Vagina (tissue), 2 donors: Measurements from ENCODE around the gene KRTAP1-1. TPM values are rescaled to one million over a fixed set of nuclear protein-coding genes. Genes with fewer than 3 reads are reported as not detected.

Experiments used
- DNase-seq, 2 donors: peaks; one replicate each; pipeline ENCODE4 v3.0.0-alpha.2; 2017; ENCODE audit errors: extremely low spot score in 2 of 2
- H3K27ac ChIP-seq: fragments of 200-600 bp; sonication (generic); one replicate; pipeline ENCODE4 v1.5.1; 2019
- H3K27me3 ChIP-seq: fragments of 200-600 bp; sonication (generic); one replicate; pipeline ENCODE4 v1.5.1; 2019
- H3K36me3 ChIP-seq, 2 donors: fragments of 200-600 bp; sonication (generic); one replicate each; pipeline ENCODE4 v1.5.1; 2017 to 2019
- H3K4me1 ChIP-seq: fragments of 200-600 bp; sonication (generic); one replicate; pipeline ENCODE4 v1.5.1; 2019
- H3K4me3 ChIP-seq, 2 donors: fragments of 200-600 bp; sonication (generic); 1 replicate in 1 of 2; 2 replicates in 1 of 2; pipeline ENCODE4 v1.5.1; 2016 to 2019
- H3K9me3 ChIP-seq: fragments of 200-600 bp; sonication (generic); one replicate; pipeline ENCODE4 v1.5.1; 2019
- POLR2A ChIP-seq, 2 donors: fragments of 450-650 bp; IDR thresholded peaks; one replicate each; pipeline ENCODE4 v1.6.1; 2017; ENCODE audit warnings: antibody characterized with exemption in 2 of 2, mild to moderate bottlenecking in 2 of 2, moderate library complexity in 2 of 2
- POLR2AphosphoS5 ChIP-seq, 2 donors: sonication (generic); formaldehyde crosslinking; IDR thresholded peaks; one replicate each; pipeline ENCODE4 v1.9.0; 2017; ENCODE audit warnings: antibody characterized with exemption in 2 of 2, mild to moderate bottlenecking in 2 of 2, low read depth in 1 of 2; ENCODE audit not compliant: insufficient read depth in 1 of 2
- intact Hi-C: fragments of 100-400 bp; cut with DNase I; formaldehyde crosslinking; loops from one replicate; pipeline ENCODE4 v1.15.1; 2023
- total RNA-seq: library from RNA; depleted of rRNA; stranded (reverse); fragments of >200 nt; gene quantifications from one replicate; pipeline ENCODE4 v1.2.3, GENCODE V29; 2016
- TF ChIP-seq, protein P1 (sequence below), 3 experiments: fragments of 450-650 bp in 2 of 3; fragments of 200-600 bp in 1 of 3; sonication (generic) in 1 of 3; IDR thresholded peaks; one replicate each; pipeline ENCODE4 v1.5.1; 2017 to 2019; ENCODE audit warnings: antibody characterized with exemption in 3 of 3, mild to moderate bottlenecking in 2 of 3, moderate library complexity in 2 of 3

The KRTAP1-1 gene
- total RNA-seq, 1 donor from 2014 or later = not detected

DNA sequence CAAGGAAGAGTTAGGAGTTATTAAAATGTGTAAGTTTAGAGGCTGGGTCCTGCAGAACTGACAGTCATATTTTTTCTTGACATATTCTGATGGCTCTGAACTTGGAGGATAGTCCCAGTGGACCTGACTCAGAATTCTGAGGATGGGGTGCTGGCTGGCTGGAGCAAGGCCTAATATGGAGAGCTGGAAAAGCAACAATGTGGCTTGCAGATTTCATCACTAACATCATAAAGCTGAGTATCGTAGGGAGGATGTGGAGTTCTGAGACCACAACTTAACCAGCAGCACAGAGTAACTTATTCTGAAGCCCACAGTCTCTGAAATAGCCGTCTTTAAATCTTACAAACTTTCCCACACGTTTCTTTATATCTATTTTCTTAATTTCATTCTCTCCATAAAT lies 16.6 kb downstream of the KRTAP1-1 start:
- H3K36me3 ChIP-seq = no peaks in the 10 kb centered on the region
- TF ChIP-seq POLR2A (IDR thresholded peaks at IDR 0.05) = no peak
- TF ChIP-seq, protein P1, sequence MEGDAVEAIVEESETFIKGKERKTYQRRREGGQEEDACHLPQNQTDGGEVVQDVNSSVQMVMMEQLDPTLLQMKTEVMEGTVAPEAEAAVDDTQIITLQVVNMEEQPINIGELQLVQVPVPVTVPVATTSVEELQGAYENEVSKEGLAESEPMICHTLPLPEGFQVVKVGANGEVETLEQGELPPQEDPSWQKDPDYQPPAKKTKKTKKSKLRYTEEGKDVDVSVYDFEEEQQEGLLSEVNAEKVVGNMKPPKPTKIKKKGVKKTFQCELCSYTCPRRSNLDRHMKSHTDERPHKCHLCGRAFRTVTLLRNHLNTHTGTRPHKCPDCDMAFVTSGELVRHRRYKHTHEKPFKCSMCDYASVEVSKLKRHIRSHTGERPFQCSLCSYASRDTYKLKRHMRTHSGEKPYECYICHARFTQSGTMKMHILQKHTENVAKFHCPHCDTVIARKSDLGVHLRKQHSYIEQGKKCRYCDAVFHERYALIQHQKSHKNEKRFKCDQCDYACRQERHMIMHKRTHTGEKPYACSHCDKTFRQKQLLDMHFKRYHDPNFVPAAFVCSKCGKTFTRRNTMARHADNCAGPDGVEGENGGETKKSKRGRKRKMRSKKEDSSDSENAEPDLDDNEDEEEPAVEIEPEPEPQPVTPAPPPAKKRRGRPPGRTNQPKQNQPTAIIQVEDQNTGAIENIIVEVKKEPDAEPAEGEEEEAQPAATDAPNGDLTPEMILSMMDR (IDR thresholded peaks at IDR 0.05) = no peak
- TF ChIP-seq POLR2AphosphoS5 (IDR thresholded peaks at IDR 0.05; ENCODE audit: insufficient read depth in 1 of 2, low read depth in 1 of 2) = no peak
- DNase-seq = no peak
- peaks cover 9% of the 10 kb centered on the region for H3K4me1 ChIP-seq
- H3K27me3 ChIP-seq = no peaks in the 10 kb centered on the region
- intact Hi-C loops = no loop called here
- H3K4me3 ChIP-seq = no peak overlapping the region
- no peaks in the 10 kb centered on the region for H3K9me3 ChIP-seq
- H3K27ac ChIP-seq = no peak overlapping the region

DNA sequence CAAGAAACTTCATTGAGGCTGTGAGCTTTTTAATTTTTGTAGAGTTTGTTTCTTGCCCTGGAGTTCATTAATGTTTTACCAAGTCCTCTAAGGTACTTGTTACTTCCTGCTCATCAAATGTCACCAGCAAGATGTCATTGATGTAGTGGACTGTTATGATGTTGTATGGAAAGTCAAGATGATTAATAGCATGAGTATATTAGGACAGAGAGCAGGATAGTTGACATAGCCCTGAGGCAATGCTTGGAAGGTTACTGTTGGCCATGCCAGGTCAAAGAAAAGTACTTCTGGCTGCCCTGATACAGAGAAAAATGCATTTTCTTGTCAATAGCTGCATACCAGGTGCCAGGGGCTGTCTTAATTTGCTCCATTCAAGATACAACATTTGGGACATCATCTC lies 20.9 kb downstream of the KRTAP1-1 start:
- Histone ChIP-seq H3K27me3 (no peaks in the 10 kb centered on the region), H3K9me3 (no peaks in the 10 kb centered on the region), H3K4me1 (no peaks in the 10 kb centered on the region), H3K27ac (no peak overlapping the region), H3K4me3 (no peak overlapping the region), H3K36me3 (no peaks in the 10 kb centered on the region)
- intact Hi-C loops = no loop called here
- TF ChIP-seq POLR2AphosphoS5 (IDR thresholded peaks at IDR 0.05; ENCODE audit: insufficient read depth in 1 of 2, low read depth in 1 of 2) = no peak
- no peak for TF ChIP-seq POLR2A (IDR thresholded peaks at IDR 0.05)
- TF ChIP-seq, protein P1 (IDR thresholded peaks at IDR 0.05) = no peak
- DNase-seq = no peak

DNA sequence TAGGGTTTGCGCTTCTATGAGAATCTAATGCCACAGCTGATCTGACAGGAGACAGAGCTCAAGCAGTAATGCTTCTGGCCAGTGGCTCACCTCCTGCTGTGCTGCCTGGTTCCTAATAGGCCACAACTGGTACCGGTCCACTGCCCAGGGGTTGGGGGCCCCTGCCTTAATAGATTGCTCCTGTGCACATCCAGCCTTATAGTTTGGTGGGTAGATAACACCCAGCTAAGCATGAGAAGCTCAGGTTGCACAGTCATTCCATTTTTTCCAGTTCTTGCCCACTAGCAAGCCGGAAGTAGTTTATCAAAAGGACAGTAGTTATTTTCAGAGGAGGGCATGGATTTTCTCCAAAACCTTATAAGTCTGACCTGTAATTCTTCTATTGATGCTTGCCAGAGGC lies 21.8 kb downstream of the KRTAP1-1 start:
- no peak overlapping the region for H3K4me3 ChIP-seq
- H3K27me3 ChIP-seq = no peaks in the 10 kb centered on the region
- intact Hi-C loops = no loop called here
- no peaks in the 10 kb centered on the region for H3K36me3 ChIP-seq
- no peaks in the 10 kb centered on the region for H3K9me3 ChIP-seq
- DNase-seq = no peak
- H3K27ac ChIP-seq = no peak overlapping the region
- TF ChIP-seq POLR2A (IDR thresholded peaks at IDR 0.05) = no peak
- TF ChIP-seq, protein P1 (IDR thresholded peaks at IDR 0.05) = no peak
- TF ChIP-seq POLR2AphosphoS5 (IDR thresholded peaks at IDR 0.05; ENCODE audit: insufficient read depth in 1 of 2, low read depth in 1 of 2) = no peak
- no peaks in the 10 kb centered on the region for H3K4me1 ChIP-seq

DNA sequence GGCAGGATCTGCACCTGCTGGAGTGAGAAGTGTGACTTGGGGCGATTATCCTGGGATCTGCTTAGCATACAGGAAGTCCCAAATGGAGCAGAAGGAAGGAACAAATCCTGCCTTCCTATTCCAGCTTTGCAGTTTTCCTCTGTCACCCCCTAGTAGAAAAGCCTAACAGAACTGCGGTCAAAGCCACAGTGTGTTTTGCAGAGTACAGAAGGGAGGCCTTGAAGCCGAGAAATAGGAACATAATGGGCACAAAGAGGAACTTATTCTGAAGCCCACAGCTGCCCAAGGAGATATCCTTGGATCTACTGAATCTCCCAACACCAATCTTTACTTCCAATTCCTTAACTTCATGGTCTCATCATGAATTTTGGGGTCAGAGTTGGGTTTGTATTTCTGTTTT lies 22.7 kb downstream of the KRTAP1-1 start:
- TF ChIP-seq POLR2AphosphoS5 (IDR thresholded peaks at IDR 0.05; ENCODE audit: insufficient read depth in 1 of 2, low read depth in 1 of 2) (no peak), POLR2A (IDR thresholded peaks at IDR 0.05) (no peak)
- TF ChIP-seq, protein P1 (IDR thresholded peaks at IDR 0.05) = no peak
- no peak overlapping the region for H3K4me3 ChIP-seq
- H3K27me3 ChIP-seq = no peaks in the 10 kb centered on the region
- no peak for DNase-seq
- intact Hi-C loops = no loop called here
- no peaks in the 10 kb centered on the region for H3K9me3 ChIP-seq
- no peak overlapping the region for H3K27ac ChIP-seq
- H3K36me3 ChIP-seq = no peaks in the 10 kb centered on the region
- peaks cover 4% of the 10 kb centered on the region for H3K4me1 ChIP-seq

DNA sequence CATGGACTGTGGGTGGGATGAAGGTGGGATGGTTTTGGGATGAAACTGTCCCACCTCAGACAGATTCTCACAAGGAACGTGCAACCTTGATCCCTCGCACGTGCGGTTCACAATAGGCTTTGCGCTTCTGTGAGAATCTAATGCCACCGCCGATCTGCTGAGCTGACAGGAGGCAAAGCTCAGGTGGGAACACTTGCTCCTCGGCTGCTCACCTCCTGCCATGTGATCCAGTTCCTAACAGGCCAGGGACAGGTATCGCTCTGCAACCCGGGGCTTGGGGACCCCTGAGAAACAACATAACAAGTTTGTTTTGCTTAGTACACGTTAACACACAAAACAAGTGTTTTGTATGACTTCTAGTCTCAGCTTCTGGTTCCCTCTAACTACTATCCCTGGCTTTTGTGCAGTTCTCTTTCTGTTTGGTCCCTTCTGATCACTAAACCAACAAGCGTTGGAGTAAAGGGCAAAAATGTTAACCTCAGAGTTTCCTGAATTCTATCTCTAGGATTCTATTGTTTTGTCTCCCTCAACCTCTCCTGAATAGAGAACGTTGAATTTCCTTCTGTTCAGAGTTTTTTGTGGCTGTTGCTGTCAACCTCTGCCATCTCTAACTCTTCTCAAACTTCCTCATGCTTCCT lies 24.6 kb downstream of the KRTAP1-1 start:
- Histone ChIP-seq H3K9me3 (no peaks in the 10 kb centered on the region), H3K4me1 (peaks cover 7% of the 10 kb centered on the region), H3K27ac (no peak overlapping the region), H3K27me3 (no peaks in the 10 kb centered on the region), H3K36me3 (no peaks in the 10 kb centered on the region), H3K4me3 (no peak overlapping the region)
- no peak for DNase-seq
- intact Hi-C loops = no loop called here
- TF ChIP-seq POLR2A (IDR thresholded peaks at IDR 0.05) = no peak
- TF ChIP-seq, protein P1 (IDR thresholded peaks at IDR 0.05) = no peak
- TF ChIP-seq POLR2AphosphoS5 (IDR thresholded peaks at IDR 0.05; ENCODE audit: insufficient read depth in 1 of 2, low read depth in 1 of 2) = no peak
